Stimulated activated CD4-positive, alpha-beta T cell treated with anti-CD3 and anti-CD28 coated beads, Interleukin-15, amount 100 ng/mL, for 48 hours (primary cell): ENCODE data around the gene SACM1L.

Experiments used
- DNase-seq, 2 donors: peaks; one replicate each; pipeline ENCODE4 v3.0.0-alpha.2; 2020; ENCODE audit warnings: low read depth in 2 of 2

Gene SACM1L

DNA sequence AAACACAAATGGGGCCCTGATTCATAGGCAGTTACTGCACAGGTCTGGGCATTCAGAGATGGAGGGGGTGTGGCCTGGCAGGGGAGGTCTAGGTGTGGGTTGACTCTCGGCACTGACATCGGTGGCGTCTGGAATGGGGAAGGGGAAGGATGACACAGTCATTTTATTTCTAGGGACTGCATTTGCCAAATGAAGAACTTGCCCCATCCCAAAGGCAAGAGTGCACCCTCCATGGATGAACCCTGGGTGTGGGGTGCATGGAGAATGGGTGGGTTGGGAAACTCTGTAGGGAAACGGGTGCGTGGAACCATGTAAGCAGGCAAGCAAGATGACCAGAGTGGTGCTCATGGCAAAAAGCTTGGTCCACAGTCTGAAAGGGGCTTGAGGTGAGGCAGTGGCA is 82.6 kb downstream of the SACM1L start:
- no peak for DNase-seq

DNA sequence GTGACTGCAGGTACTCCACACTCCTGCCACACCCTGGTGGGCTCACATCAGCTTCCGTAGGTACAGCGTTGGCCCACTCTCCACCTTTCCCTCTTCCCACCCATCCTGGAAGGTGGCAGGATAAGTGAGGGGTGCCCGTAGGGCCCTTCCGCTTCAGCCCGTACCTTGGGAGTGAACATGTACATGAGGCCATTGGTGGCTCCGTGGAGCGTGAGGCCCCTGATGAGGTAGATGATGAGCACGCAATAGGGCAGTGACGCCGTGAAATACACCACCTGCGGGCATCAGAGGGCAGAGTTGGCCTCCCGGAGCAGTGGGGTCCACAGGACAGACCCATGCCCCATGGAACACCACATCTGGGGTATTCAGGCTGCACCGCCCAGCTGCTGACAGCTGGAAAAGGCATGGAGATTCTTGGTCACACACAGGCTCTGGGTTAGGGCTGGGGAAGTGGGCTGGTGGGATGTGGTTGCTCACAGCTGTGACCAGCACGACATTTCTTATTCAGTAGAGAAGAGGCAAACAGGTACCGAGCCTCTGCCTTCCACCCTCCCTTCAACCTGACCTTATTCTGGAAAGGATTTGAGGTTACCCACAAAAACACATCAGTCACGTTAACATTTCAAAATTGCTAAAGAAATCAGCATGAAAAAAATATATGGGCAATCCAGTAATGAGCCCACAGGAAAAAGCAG is 83.3 kb downstream of the SACM1L start:
- DNase-seq: no peak

DNA sequence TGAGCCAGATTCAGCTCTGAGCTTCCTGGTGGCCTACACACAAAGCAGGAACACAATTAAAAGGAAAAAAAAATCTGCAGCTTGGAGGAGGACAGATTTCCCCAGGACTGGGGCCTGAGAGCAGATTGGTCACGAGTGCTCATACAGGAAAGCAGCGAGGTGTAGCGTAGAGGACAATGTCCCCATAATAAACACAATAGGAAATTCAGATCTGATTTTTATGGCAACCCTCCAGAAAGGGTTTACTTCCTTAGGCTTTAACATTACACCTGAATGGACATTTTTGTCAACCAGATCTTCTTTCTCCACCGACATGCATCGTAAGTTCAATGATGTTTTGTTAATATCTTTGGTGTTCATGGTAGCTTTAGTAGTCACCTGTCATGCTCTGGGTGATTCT is 83.9 kb downstream of the SACM1L start:
- DNase-seq: no peak

DNA sequence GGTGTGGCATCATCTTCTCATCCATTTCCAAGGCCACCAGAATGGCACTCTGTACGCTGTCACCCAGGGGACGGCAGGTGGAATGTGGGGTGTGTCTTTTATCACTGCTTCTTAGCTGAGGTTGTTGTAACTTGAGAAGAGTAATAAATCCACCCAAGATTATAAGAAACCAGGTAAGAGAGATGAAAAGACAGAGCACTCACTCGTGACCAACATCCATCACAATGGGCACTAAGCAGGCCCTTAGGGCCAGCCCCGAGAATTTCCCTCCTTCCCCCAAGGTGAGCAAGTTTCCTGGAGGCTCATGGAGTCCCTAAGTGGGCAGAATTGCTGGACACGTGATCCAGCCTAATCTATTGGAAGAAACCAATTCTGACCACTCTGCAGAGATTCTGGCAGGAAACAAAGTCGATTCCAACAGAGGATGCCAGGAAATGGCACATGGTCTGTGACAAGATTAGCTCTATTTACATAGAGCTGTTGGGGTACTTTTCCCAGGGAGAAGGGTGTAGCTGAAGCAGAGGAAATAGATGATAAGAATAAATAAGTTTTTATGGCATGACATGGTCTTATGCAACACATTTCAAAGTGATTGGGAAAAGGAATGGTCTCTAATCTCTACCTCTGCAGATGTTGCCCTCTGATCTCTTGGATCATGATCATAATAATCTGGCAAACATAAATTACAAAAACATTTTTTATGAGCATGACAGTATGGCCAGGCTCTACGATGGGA is 84.7 kb downstream of the SACM1L start:
- DNase-seq: no peak

DNA sequence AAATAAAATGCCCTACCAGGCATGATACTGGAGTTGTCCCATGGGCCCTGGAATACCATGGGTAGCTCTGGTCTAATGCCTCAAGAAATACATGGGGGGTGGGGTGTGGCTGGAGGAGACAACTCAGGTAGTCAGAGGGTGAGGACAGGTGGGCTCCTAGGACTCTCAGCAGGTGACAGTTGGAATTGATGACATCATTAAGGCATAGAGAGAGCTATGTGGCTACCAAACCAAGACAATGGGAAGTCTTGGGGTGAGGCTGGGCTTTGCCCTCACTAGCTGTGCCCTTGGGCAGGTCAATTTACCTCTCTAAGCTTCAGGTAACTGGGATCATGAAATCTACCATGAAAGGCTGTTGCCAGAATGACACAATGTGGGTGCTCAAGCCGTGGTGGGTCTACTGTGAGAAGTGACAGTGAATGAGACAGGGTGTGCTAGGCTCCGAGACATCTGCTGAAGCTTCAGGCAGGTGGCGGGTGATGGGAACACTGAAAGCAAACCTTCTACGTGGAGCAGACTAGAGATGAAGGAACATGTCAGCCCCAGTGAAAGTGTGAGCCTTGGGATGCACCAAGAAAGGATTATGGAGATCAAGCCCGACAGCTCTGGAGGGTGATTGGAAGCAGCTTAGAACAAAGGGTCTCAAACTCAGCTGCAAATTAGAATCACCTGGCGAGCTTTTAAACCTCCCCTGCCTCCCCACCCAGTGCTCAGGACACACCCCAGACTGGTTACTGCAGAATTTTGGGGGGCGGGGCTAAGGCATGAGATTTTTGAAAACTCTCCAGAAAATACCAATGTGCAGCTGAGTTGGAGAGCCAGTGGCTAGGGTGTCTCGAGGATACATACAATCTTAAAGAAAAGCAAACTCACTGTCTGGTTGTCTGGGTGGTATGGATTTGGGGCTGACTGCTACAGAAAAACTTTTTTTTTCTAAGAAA is 85.7 kb downstream of the SACM1L start:
- no peak for DNase-seq

DNA sequence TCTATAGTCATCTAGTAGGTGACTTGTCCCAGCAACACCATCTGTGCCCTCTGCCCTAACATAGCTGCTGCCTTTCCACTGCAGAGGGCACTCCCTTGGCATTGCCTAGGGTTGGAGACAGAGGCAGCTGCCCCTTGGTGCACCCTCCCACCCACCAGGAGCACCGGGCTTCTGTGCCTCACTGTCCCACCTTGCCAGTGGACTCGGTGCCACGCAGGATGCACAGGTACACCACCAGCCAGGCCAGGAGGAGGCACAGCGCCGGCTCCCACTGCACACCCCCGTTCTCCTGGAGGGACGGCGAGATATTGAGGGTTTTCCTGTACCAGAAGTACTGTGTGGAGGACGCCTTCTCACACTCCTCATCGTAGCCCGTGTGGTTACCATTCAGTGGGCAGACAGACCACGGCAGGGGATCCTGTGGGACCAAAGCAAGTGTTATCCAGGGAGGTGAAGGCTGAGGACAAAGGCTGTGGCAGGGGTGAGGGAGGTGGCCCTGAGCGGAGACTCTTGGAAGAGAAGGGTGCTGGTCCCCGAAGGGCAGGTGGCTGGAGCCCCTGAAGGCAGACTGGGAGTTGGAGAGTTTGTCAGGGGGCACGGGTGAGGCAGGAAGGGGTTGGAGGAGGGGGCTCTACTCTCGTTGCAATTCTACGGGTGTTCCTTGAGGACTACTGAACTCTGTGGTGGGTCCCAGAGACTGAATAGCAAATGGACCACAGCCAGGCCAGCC is 86.5 kb downstream of the SACM1L start:
- no peak for DNase-seq

DNA sequence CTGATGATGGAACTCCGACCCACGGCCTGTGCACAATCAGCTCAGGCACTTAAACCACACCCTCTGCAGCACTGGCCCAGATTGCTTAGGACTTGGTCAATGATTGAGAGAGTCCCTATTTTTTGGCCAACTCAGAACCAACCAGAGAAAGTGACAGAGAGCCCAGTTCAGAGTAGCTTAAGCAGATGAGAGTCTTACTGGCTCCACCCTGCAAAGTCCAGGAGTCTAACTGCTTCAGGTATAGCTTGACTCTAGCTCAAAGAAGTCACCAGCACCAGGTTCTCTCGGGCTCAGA is 87.1 kb downstream of the SACM1L start:
- DNase-seq: no peak

DNA sequence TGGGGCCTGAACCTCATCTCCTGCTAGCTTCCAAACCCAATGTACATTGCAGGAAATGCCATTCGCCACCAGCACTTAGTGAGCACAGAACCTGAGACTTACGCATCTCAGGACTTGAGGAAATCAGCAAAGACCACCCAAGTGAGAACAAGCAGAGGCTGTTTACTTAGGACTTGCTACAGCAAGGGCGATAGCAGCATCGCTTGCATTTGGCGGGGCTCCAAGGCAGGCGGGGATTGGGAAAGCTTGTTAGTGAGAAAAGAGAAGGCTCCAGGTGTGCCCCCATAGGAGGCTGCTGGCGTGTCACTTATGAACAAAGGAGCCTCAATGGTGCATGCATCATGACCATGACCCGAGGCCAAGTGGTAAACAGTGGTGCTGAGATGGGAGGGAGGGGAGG is 87.4 kb downstream of the SACM1L start:
- no peak for DNase-seq

DNA sequence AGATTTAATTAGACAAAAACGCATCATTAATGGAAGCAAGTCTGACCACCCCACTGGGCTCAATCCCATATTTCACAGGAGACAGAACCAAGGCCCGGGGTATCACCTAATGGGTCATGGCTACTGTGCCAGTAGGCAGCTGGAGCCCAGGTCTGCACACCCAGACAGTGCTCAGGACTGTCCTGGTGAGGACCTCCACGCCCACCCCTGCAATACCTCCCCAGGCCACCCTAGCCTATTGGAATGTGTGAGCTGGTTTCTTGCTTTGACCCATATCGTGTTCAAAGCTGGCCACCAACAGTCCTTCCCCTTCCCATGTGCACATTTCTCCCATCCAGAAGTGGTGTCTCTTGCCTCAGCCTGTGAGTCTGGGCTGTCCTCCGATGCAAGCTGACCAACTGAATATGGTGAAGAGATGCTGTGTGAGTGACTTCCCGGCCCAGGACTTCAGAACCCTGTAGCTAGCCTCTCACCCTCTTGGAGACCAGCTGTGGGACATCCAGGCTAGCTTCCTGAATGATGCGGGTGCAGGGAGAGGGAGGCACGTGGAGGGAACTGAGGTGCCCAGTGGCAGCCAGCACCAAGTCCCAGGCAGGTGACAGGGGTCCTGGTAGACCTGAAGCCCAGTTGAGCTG is 88.0 kb downstream of the SACM1L start:
- no peak for DNase-seq

DNA sequence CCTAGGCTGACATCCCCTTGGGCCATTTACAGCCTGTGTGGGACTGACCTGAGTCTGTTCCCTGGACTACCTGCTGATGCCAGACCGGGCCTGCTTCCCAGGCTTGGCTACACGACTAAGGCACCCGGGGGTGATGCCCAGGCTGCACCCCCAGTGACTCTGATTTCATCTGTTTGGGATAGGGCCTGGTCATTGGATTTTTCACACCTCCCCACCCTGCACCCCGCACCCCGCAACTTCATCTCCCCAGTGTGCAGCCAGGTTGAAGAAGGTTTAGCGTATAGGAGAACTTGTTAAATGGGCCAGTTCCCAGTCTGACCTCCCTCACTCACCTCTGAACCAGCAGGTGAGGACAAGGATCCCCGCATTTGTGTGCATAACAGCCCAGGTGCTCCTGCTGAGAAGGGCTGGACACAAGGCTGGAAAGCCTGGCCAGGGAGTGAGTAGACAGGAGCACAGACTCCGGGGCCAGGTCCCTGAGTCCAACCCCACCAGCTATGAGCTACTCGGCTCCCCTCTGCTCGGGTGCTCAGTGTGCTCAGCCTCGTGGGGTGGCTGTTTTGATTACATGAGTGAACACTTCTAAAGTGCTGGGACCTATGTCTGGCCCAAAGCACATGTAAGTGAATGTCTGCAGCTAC is 88.7 kb downstream of the SACM1L start:
- DNase-seq: no peak

DNA sequence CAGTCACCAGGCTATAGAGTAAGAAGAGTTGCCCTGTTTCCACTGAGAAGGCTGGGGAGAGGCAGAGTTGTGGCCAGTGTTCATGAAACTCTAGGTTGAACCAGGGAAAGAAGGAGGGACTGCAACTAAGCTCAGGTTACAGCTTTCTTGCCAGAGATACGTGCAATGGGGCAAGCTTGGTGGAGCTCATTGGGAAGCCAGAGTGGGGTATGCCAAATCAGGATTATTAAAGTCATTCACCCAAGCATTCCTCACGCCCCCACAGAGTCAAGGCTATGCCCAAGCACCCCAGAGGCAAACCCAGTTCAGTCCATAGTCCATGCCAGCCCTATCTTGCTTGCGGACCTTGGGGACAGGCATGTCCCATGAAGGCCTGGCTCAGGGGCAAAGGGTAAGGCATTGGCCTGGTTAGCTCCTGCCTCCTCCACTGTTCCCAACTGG is 89.6 kb downstream of the SACM1L start:
- no peak for DNase-seq

DNA sequence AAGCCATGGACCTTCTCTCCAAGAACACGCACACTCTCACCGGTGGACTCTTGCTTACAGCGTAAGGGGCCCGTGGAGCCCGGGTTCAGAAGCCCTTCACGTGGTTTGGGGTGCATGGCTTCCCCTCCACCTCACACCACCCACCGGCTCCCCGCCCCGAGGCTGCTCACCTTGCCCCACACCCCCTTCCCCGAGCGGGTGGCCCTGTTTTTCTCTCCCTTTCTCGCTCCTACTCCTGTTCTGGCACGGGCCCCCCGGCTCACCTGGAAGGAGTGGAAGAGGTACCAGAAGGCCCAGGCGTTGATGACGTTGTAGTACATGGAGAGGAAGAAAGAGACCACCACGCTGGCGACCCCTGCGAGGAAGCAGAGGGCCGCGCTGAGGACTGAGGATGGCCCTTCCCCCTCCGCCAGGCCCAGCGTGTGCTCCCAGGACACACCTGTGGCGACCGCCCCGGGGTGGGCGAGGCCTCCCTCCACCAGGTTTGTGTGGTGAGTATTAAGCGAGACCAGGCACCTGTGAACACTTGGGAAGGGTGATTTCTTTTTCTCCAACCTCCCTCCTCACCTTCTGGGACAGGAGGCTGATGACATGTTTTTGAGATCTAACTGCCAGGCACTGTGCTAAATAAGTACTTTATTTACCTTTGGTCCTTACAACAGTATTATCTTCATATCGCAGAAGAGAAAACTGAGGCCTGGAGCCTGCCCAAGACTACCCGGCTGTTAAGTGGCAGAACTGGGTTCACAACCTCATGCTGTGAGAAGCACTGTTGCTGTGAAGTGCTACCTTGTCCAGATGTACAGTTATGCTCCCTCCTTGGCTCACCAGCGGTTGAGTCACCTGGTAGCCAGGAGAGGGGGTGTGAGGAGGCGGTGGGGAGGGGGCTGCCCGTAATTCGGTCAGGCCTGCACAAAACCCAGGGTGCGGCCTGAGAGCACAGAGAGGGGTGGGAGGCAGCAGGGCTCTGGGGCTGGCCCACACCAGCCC is 90.8 kb downstream of the SACM1L start:
- no peak for DNase-seq

DNA sequence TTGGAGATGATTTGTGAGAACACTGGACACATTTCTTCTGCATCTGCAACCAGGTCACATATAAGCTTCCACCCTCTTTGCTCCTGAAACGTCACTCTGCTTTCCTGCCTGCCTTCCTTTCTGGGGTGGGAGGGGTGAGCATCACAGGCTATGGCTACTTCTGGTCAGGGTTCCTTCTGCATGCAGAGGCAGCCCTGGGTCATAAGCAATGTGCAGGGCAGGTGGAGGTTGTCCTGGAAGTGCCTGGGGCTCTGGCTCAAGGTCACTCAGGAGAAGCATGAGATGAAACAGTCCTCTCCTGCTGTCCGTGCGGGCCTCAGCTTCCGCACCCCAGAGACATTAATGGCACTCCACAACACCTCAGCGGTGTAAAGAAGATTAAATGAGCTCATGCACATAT is 92.1 kb downstream of the SACM1L start:
- no peak for DNase-seq

DNA sequence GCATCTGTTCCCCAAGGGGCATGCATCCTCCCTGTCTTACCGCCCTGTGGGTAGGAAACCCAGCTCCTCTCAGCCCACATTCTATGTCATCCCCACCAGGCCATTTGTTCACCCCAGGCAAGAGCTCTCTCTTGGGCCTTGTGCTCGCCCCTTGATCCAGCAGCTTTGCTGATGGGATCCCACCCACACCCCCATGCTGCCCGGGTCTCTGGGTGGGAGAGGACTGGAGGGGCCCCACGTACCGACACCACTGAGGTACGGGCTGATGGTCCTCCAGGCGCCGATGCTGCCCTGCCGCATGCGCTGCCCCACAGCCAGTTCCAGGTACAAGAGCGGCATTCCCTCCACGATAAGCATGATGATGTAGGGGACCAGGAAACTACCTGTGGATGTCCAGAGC is 92.6 kb downstream of the SACM1L start:
- no peak for DNase-seq

DNA sequence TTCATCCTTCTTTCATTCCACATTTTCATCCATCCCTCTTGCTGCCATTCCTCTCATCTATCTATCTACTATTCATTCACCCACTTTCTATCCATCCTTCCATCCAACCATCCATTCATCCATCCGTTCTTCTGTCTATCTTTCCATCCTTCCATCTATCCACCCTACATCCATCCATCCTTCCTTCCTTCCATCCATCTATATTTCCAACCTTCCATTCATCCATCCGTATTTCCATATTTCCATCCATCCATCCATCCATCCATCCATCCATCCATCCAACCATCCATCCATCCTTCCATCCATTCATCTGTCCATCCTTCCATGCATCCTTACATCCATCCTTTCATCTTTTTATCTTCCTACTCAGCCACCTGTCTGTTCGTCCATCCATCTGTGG is 93.2 kb downstream of the SACM1L start:
- DNase-seq: no peak

DNA sequence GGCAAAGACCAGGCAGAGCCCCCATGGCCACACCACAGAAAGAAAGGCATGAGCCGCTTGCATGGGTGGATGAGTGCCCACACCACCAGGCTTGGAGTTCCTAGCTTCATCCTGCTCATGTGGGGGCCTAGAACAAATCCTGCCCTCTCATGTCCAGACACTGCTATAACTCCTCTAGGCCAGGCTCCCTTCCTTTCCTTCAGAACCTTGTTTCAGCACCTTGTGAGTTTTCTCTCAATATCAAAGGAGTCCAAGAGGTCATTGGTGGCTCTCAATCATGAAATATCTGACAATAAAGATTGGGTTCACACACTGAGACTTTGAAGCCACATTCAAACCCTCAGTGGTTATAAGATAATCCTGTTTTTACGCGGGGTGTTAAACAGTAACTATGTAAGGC is 94.5 kb downstream of the SACM1L start:
- DNase-seq: no peak

DNA sequence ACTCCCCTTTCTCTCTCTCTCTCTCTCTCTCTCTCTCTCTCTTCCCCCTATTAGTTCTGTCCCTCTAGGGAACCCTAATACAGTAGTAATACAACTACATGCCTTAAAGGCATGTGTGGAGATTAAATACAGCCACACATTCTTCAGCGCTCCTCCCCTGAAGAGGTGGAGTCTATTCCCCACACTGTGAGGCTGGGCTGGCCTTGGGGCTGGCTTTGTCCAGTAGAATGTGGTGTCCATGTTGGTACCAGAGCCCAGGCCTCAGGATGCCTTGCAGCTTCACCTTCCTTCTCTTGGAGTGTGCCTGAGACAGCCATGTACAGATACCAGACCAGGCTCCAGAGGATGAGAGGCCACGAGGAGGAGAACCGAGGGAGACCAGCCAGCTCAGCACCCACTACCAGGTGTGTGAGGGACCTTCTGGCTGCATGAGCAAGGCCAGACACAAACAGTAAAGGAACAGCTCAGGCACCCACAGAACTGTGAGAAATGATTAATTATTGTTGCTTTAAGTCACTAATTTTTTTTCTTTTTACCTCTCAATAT is 96.5 kb downstream of the SACM1L start:
- DNase-seq: no peak

DNA sequence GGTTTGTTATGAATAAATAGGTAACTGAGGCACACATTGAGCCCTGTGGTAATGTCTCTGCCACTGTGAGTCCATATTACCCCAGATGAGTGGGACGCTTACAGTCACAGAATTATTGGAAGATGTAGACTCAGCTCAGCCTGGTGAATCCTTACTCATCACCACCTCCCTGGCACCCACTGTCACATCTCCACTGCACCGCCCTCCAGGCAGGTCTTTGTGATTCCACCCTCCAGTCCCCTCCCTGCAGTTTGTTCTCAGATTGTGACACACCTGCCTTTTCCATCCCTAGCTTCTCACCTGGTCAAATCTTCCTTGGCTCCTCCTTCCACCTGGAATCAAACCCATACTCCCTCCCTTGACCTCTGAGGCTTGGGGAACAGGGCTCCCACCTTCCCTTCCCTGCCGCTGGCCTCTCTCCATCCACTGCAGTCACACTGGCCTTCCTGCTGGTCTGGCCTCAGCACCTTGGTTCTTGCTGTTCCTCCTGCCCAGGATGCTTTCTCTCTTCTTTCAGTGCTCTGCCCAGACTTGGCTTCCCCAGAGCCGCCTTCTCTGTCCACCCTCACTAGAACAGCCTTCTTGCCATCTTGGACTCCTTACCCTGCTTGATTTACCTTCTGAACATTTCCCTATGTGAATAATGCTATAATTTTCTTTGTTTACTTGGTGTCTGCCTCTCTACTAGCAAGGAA is 97.8 kb downstream of the SACM1L start:
- no peak for DNase-seq

DNA sequence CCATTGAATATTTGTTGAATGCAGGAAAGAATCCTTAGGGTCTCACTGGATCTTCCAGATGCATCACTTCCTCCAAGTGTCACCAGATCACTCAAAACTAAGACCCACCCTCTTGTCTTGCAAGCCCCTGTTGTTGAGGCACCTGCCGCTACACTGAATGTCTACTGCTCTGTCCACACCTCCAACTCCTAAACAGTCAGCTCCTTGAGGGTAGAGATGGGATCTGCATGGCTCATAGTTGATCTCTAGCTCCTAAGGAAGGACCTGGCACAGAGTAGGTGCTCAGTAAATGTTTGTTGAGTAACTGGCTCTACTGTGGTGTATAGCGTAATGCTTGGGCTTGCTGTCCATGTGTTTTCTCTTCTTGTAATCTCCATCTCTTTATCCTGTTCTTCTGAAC is 98.4 kb downstream of the SACM1L start:
- no peak for DNase-seq
